Measurements from ENCODE around the gene PSD4.

DNA sequence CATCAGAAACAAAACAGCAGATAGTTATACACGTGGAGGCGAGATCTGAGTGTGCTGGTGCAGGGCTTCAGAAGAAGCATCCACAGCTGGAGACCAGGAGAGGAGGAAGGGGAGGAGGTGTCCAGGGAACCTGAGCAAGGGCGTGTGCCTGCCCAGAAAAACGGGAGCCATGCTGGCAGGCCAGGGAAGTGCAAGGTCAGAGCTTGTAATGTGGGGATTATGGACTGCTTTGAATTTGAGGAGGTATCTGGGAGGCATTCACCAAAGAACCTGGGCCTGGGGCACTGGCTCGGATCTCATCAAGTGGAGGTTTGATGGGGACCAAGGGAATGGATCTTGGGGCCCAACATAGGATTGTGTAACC is 12.6 kb downstream of the PSD4 start:
- TF ChIP-seq, protein P1, sequence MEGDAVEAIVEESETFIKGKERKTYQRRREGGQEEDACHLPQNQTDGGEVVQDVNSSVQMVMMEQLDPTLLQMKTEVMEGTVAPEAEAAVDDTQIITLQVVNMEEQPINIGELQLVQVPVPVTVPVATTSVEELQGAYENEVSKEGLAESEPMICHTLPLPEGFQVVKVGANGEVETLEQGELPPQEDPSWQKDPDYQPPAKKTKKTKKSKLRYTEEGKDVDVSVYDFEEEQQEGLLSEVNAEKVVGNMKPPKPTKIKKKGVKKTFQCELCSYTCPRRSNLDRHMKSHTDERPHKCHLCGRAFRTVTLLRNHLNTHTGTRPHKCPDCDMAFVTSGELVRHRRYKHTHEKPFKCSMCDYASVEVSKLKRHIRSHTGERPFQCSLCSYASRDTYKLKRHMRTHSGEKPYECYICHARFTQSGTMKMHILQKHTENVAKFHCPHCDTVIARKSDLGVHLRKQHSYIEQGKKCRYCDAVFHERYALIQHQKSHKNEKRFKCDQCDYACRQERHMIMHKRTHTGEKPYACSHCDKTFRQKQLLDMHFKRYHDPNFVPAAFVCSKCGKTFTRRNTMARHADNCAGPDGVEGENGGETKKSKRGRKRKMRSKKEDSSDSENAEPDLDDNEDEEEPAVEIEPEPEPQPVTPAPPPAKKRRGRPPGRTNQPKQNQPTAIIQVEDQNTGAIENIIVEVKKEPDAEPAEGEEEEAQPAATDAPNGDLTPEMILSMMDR (IDR thresholded peaks at IDR 0.05) = no peak
- TF ChIP-seq POLR2A (IDR thresholded peaks at IDR 0.05) = no peak

All from adrenal gland (tissue), 5 donors.